HG02759 (cell line): ENCODE data around the gene TNNT2.
A peak's percentile ranks its signal among the peaks of the same experiment; 100 is the strongest.

Source experiments
- ATAC-seq: cut with Tn5 transposase; IDR thresholded peaks from one replicate; pipeline ENCODE4 v1.9.1; 2021; ENCODE audit warnings: mild to moderate bottlenecking, moderate library complexity; ENCODE audit not compliant: unreplicated experiment

TNNT2 gene

GRCh38 chr1:201404055-201404454 lies 26.6 kb upstream of the TNNT2 start:
- ATAC-seq: no peak

GRCh38 chr1:201403359-201403758 lies 25.9 kb upstream of the TNNT2 start:
- no peak for ATAC-seq

GRCh38 chr1:201401700-201402099 lies 24.2 kb upstream of the TNNT2 start:
- ATAC-seq: no peak

GRCh38 chr1:201400852-201401230 lies 23.4 kb upstream of the TNNT2 start:
- ATAC-seq: no peak

GRCh38 chr1:201400212-201400851 lies 22.9 kb upstream of the TNNT2 start:
- no peak for ATAC-seq

- no peak for ATAC-seq
Measured at GRCh38 chr1:201399352-201400126, 22.1 kb upstream of the TNNT2 start.

GRCh38 chr1:201399018-201399351 lies 21.5 kb upstream of the TNNT2 start, which contains the start of gene LAD1:
Gene LAD1 (minus strand): TSS chr1:201399324. CDS start chr1:201399306, 18 bp downstream.
- ATAC-seq: no peak

GRCh38 chr1:201397675-201398074 lies 20.2 kb upstream of the TNNT2 start:
- ATAC-seq: no peak

- ATAC-seq: no peak
Measured at GRCh38 chr1:201396861-201397464, 19.5 kb upstream of the TNNT2 start.

GRCh38 chr1:201395936-201396335 lies 18.5 kb upstream of the TNNT2 start:
- no peak for ATAC-seq

GRCh38 chr1:201394591-201394990 lies 17.1 kb upstream of the TNNT2 start:
- no peak for ATAC-seq

- ATAC-seq: no peak
Measured at GRCh38 chr1:201393076-201393475, 15.6 kb upstream of the TNNT2 start.

GRCh38 chr1:201391651-201392511 lies 14.4 kb upstream of the TNNT2 start:
- no peak for ATAC-seq

GRCh38 chr1:201391225-201391624 lies 13.7 kb upstream of the TNNT2 start:
- ATAC-seq: no peak

- no peak for ATAC-seq
Measured at GRCh38 chr1:201389051-201389450, 11.6 kb upstream of the TNNT2 start.

GRCh38 chr1:201386208-201386607 lies 8.7 kb upstream of the TNNT2 start:
- ATAC-seq: no peak

GRCh38 chr1:201385299-201385891 lies 7.9 kb upstream of the TNNT2 start:
- ATAC-seq: peak; percentile 79

- ATAC-seq: no peak
Measured at GRCh38 chr1:201384406-201384782, 6.9 kb upstream of the TNNT2 start.

- ATAC-seq: no peak
Measured at GRCh38 chr1:201383647-201384405, 6.3 kb upstream of the TNNT2 start.

- no peak for ATAC-seq
Measured at GRCh38 chr1:201381130-201381529, 3.6 kb upstream of the TNNT2 start.
